HL-60 (cell line): ENCODE data around the gene RBFA.

Experiments
- DNase-seq, 2 experiments: peaks; one replicate each; pipeline ENCODE4 v3.0.0-alpha.2; 2010 to 2020; ENCODE audit warnings: low read depth in 1 of 2, low spot score in 1 of 2
- H3K27ac ChIP-seq: fragments of 250-450 bp; sonication (Bioruptor Pico); replicated peaks from 2 replicates; pipeline ENCODE4 v1.5.1; 2020; ENCODE audit warnings: mild to moderate bottlenecking, moderate library complexity
- H3K27me3 ChIP-seq: fragments of 250-450 bp; sonication (Bioruptor Pico); 2 replicates; pipeline ENCODE4 v1.5.1; 2021; ENCODE audit warnings: mild to moderate bottlenecking, moderate library complexity; ENCODE audit not compliant: insufficient read depth, poor library complexity, severe bottlenecking
- H3K4me3 ChIP-seq: replicated peaks from 2 replicates; pipeline ENCODE4 v1.5.1; 2011; ENCODE audit warnings: mild to moderate bottlenecking, control low read depth, low read length; ENCODE audit not compliant: insufficient read depth
- GABPA ChIP-seq: IDR thresholded peaks from 2 replicates; pipeline ENCODE4 v1.6.1; 2012; ENCODE audit warnings: low read depth
- POLR2AphosphoS5 ChIP-seq: IDR thresholded peaks from 2 replicates; pipeline ENCODE4 v1.6.1; 2012; ENCODE audit warnings: low read depth
- REST ChIP-seq: IDR thresholded peaks from 2 replicates; pipeline ENCODE4 v1.6.1; 2012; ENCODE audit warnings: low read depth; ENCODE audit not compliant: insufficient replicate concordance
- SPI1 ChIP-seq: IDR thresholded peaks from 2 replicates; pipeline ENCODE4 v1.6.1; 2012; ENCODE audit warnings: low read depth, mild to moderate bottlenecking, borderline replicate concordance
- TF ChIP-seq, protein P1 (sequence below): IDR thresholded peaks from one replicate; pipeline ENCODE4 v1.5.1; 2011; ENCODE audit warnings: low read length, control low read depth, inconsistent platforms; ENCODE audit not compliant: insufficient read depth

Gene RBFA

GRCh38 chr18:80004600-80005342, 29.5 kb upstream of the RBFA start:
- no peak overlapping the region for H3K4me3 ChIP-seq
- TF ChIP-seq REST (no peak), SPI1 (no peak), POLR2AphosphoS5 (no peak), GABPA (no peak)
- TF ChIP-seq, protein P1, sequence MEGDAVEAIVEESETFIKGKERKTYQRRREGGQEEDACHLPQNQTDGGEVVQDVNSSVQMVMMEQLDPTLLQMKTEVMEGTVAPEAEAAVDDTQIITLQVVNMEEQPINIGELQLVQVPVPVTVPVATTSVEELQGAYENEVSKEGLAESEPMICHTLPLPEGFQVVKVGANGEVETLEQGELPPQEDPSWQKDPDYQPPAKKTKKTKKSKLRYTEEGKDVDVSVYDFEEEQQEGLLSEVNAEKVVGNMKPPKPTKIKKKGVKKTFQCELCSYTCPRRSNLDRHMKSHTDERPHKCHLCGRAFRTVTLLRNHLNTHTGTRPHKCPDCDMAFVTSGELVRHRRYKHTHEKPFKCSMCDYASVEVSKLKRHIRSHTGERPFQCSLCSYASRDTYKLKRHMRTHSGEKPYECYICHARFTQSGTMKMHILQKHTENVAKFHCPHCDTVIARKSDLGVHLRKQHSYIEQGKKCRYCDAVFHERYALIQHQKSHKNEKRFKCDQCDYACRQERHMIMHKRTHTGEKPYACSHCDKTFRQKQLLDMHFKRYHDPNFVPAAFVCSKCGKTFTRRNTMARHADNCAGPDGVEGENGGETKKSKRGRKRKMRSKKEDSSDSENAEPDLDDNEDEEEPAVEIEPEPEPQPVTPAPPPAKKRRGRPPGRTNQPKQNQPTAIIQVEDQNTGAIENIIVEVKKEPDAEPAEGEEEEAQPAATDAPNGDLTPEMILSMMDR: no peak
- DNase-seq: no peak
- no peak overlapping the region for H3K27ac ChIP-seq
- no peaks in the 10 kb centered on the region for H3K27me3 ChIP-seq

DNA sequence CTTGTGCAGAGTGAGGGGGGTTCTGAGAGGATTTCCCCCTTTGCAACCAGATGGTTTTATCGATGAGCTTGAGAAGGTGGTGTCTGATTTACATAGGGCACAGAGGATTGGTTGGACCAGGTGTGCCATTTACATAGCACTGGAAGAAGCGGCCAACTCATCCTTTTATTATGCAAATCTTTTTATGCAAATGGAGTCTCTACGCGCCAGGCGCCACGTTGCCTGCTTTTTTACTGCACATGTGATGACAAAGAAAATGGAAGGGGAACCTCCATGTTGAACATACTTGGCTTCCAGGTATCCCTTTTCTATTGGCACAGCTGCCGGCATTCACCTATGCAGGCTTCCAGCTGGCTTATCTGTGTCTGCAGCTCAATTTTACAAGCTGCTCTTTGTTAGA, 27.5 kb upstream of the RBFA start:
- no peak for DNase-seq
- no peak for TF ChIP-seq GABPA
- no peak for TF ChIP-seq SPI1
- no peak for TF ChIP-seq POLR2AphosphoS5
- TF ChIP-seq, protein P1: no peak
- TF ChIP-seq REST: no peak
- H3K27ac ChIP-seq: no peak overlapping the region
- no peaks in the 10 kb centered on the region for H3K27me3 ChIP-seq
- H3K4me3 ChIP-seq: no peak overlapping the region

DNA sequence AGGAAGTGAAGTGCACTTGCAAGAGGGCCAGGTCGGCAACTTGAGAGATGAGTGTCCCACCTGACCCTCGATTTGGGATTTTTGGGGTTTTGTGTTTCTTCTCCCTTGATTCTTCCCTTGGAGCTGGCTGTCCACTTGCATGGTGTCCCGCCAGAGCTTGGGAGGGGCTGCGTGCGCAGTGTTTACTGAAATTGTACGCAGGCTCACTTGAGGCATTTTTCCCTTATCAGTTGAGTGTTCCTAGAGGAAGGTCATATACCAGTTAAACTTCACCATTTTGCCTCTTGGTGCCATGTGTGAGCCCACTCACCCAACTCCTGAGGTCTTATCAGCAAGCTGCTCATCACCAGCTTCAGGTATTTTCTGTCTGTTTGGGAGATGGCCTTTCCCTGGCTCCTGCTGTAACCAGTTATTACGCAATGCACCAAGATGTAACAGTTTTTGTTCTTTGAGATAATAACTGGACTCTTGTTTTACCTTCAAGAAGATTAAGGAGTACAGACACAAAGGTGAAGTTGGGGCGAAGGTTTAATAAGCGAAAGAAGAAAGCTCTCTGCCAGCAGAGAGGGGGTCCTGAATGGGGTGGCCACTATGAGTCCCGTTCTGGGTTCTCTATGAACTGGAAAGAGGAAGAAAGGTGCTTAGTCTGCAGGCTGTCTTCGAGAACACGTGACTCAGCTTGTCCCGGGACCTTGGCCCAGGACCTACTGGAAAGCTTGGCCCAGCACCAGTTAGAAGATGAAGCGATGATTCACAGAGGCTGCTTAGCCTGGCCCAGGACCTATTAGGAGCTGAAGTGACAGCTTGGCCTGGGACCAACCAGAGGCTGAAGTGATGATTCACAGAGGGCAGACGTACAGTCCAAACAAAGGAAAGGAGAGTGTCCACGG, 24.3 kb upstream of the RBFA start:
- Histone ChIP-seq H3K27me3 (no peaks in the 10 kb centered on the region), H3K4me3 (no peak overlapping the region), H3K27ac (no peak overlapping the region)
- TF ChIP-seq POLR2AphosphoS5: no peak
- no peak for TF ChIP-seq SPI1
- TF ChIP-seq GABPA: no peak
- TF ChIP-seq REST: no peak
- TF ChIP-seq, protein P1: no peak
- DNase-seq: no peak
